GM23248 (cell line): Measurements from ENCODE around the gene ACADM.

Experiments used
- EZH2 ChIP-seq: fragments of 200-600 bp; sonication (generic); IDR thresholded peaks from 2 replicates; pipeline ENCODE4 v1.6.1; 2018; ENCODE audit warnings: antibody characterized with exemption, mild to moderate bottlenecking; ENCODE audit not compliant: insufficient read depth, poor library complexity, severe bottlenecking
- EZH2phosphoT487 ChIP-seq: fragments of 200-600 bp; sonication (generic); IDR thresholded peaks from 2 replicates; pipeline ENCODE4 v1.6.1; 2018; ENCODE audit warnings: antibody characterized with exemption, moderate library complexity, mild to moderate bottlenecking, low read depth; ENCODE audit not compliant: insufficient read depth

GRCh38 chr1:75732703-75733102 is 8.2 kb downstream of the ACADM start:
- no peak for TF ChIP-seq EZH2
- TF ChIP-seq EZH2phosphoT487 = no peak
